Suprapubic skin (tissue), 4 donors: ENCODE data around the gene TMC3. TPM values are rescaled to one million over a fixed set of nuclear protein-coding genes. Genes with fewer than 3 reads are reported as not detected.
"Not testable (repeated sequence)": the region's sequence is repeated elsewhere in the genome, so short reads cannot be mapped to it uniquely, and the experiment has no call there.

ENCODE experiments used
- DNase-seq, 2 donors: peaks; one replicate each; pipeline ENCODE4 v3.0.0-alpha.2; 2019; ENCODE audit warnings: low spot score in 2 of 2
- H3K27ac ChIP-seq: fragments of 200-600 bp; sonication (generic); one replicate; pipeline ENCODE4 v1.5.1; 2019
- H3K27me3 ChIP-seq: fragments of 200-600 bp; sonication (generic); one replicate; pipeline ENCODE4 v1.5.1; 2019
- H3K36me3 ChIP-seq: fragments of 200-600 bp; sonication (generic); one replicate; pipeline ENCODE4 v1.5.1; 2019
- H3K4me1 ChIP-seq: fragments of 200-600 bp; sonication (generic); one replicate; pipeline ENCODE4 v1.5.1; 2019
- H3K4me3 ChIP-seq: fragments of 200-600 bp; sonication (generic); one replicate; pipeline ENCODE4 v1.5.1; 2019; ENCODE audit warnings: mild to moderate bottlenecking
- H3K9me3 ChIP-seq: fragments of 200-600 bp; sonication (generic); one replicate; pipeline ENCODE4 v1.5.1; 2019
- CTCF ChIP-seq, 2 donors: fragments of 200-600 bp in 1 of 2; fragments of 450-650 bp in 1 of 2; sonication (generic) in 1 of 2; IDR thresholded peaks; one replicate each; pipeline ENCODE4 v1.5.1; 2016 to 2019; ENCODE audit warnings: antibody characterized with exemption in 2 of 2, mild to moderate bottlenecking in 1 of 2, moderate library complexity in 1 of 2
- EP300 ChIP-seq: sonication (generic); formaldehyde crosslinking; IDR thresholded peaks from one replicate; pipeline ENCODE4 v1.6.1; 2017; ENCODE audit warnings: antibody characterized with exemption
- POLR2A ChIP-seq, 2 donors: fragments of 450-650 bp; IDR thresholded peaks; one replicate each; pipeline ENCODE4 v1.6.1; 2017; ENCODE audit warnings: antibody characterized with exemption in 2 of 2, mild to moderate bottlenecking in 2 of 2, moderate library complexity in 2 of 2
- POLR2AphosphoS5 ChIP-seq, 3 donors: sonication (generic); formaldehyde crosslinking; IDR thresholded peaks; one replicate each; pipeline ENCODE4 v1.6.1; 2017; ENCODE audit warnings: antibody characterized with exemption in 3 of 3
- WGBS: methylation state at CpG from one replicate; pipeline ENCODE4 v1.1.5; 2018; 5-methylcytosine and 5-hydroxymethylcytosine counted together
- total RNA-seq, 4 donors: library from RNA; depleted of rRNA; stranded (reverse); fragments of >200 nt; gene quantifications; one replicate each; pipeline ENCODE4 v1.1.0, GENCODE V29; 2016

TMC3 gene
- under 1 TPM in 1 of 4 donors, not detected in 3; 0.16 TPM for total RNA-seq

GRCh38 chr15:81373775-81374395 lies at the start of gene TMC3:
Gene TMC3 (minus strand): TSS chr15:81374213. CDS start chr15:81374077, 136 bp downstream.
- 54% methylated on average over 11 of the region's 11 CpGs for WGBS
- no peak for DNase-seq
- Histone ChIP-seq H3K4me3 (no peak within 1 kb of the TSS), H3K4me1 (no peaks in the 10 kb centered on the region), H3K9me3 (no peaks in the 10 kb centered on the region), H3K27ac (no peak within 1 kb of the TSS), H3K36me3 (no peaks in the 10 kb centered on the region), H3K27me3 (no peaks in the 10 kb centered on the region)
- TF ChIP-seq EP300 (no peak), POLR2AphosphoS5 (IDR thresholded peaks at IDR 0.05) (no peak), POLR2A (IDR thresholded peaks at IDR 0.05) (no peak), CTCF (IDR thresholded peaks at IDR 0.05) (no peak)

GRCh38 chr15:81421461-81421860 lies 47.4 kb upstream of the TMC3 start:
- Histone ChIP-seq H3K27me3 (no peaks in the 10 kb centered on the region), H3K4me3 (no peak overlapping the region), H3K27ac (no peak overlapping the region), H3K4me1 (no peaks in the 10 kb centered on the region), H3K9me3 (no peaks in the 10 kb centered on the region), H3K36me3 (no peaks in the 10 kb centered on the region)
- no peak for DNase-seq
- WGBS: 82% methylated on average over 1 of the region's 1 CpG
- TF ChIP-seq CTCF (IDR thresholded peaks at IDR 0.05) (no peak), POLR2A (IDR thresholded peaks at IDR 0.05) (no peak), EP300 (no peak), POLR2AphosphoS5 (IDR thresholded peaks at IDR 0.05) (no peak)

- Histone ChIP-seq H3K9me3 (no peaks in the 10 kb centered on the region), H3K4me3 (no peak overlapping the region), H3K27ac (no peak overlapping the region), H3K27me3 (no peaks in the 10 kb centered on the region), H3K4me1 (no peaks in the 10 kb centered on the region), H3K36me3 (no peaks in the 10 kb centered on the region)
- WGBS: 54% methylated on average over 8 of the region's 8 CpGs
- TF ChIP-seq POLR2A (IDR thresholded peaks at IDR 0.05): no peak
- no peak for DNase-seq
Observed at GRCh38 chr15:81419332-81419943, 45.4 kb upstream of the TMC3 start.

GRCh38 chr15:81418891-81419290 lies 44.9 kb upstream of the TMC3 start:
- WGBS: 77% methylated on average over 5 of the region's 5 CpGs
- no peaks in the 10 kb centered on the region for H3K36me3 ChIP-seq
- DNase-seq: no peak

GRCh38 chr15:81418444-81418843 lies 44.4 kb upstream of the TMC3 start:
- 72% methylated on average over 7 of the region's 7 CpGs for WGBS
- DNase-seq: no peak
- no peaks in the 10 kb centered on the region for H3K9me3 ChIP-seq
- H3K27ac ChIP-seq: no peak overlapping the region
- TF ChIP-seq POLR2AphosphoS5 (IDR thresholded peaks at IDR 0.05): no peak
- no peak for TF ChIP-seq POLR2A (IDR thresholded peaks at IDR 0.05)
- no peak for TF ChIP-seq CTCF (IDR thresholded peaks at IDR 0.05)
- TF ChIP-seq EP300: no peak
- H3K36me3 ChIP-seq: no peaks in the 10 kb centered on the region
- no peaks in the 10 kb centered on the region for H3K4me1 ChIP-seq
- peaks cover 3% of the 10 kb centered on the region for H3K27me3 ChIP-seq
- H3K4me3 ChIP-seq: no peak overlapping the region

More at GRCh38 chr15:81418891-81419290, 44.9 kb upstream of the TMC3 start:
- Histone ChIP-seq H3K27ac (no peak overlapping the region), H3K4me1 (no peaks in the 10 kb centered on the region), H3K4me3 (no peak overlapping the region), H3K9me3 (no peaks in the 10 kb centered on the region), H3K27me3 (peaks cover under 1% of the 10 kb centered on the region)
- no peak for TF ChIP-seq POLR2AphosphoS5 (IDR thresholded peaks at IDR 0.05)

- WGBS: 71% methylated on average over 12 of the region's 12 CpGs
- not testable (repeated sequence) for H3K4me3 ChIP-seq, H3K27ac ChIP-seq, H3K36me3 ChIP-seq, DNase-seq, H3K27me3 ChIP-seq, H3K9me3 ChIP-seq
- H3K4me1 ChIP-seq: peaks cover 15% of the 10 kb centered on the region
Observed at GRCh38 chr15:81414274-81414968, 40.4 kb upstream of the TMC3 start.
